ENCODE measurements around the gene COPZ2. TPM values are rescaled to one million over a fixed set of nuclear protein-coding genes. Genes with fewer than 3 reads are reported as not detected.
"Not testable (repeated sequence)": the region's sequence is repeated elsewhere in the genome, so short reads cannot be mapped to it uniquely, and the experiment has no call there.

The COPZ2 gene
- total RNA-seq, 2 experiments from 2014 or later = 3.6 to 4.1 TPM

DNA sequence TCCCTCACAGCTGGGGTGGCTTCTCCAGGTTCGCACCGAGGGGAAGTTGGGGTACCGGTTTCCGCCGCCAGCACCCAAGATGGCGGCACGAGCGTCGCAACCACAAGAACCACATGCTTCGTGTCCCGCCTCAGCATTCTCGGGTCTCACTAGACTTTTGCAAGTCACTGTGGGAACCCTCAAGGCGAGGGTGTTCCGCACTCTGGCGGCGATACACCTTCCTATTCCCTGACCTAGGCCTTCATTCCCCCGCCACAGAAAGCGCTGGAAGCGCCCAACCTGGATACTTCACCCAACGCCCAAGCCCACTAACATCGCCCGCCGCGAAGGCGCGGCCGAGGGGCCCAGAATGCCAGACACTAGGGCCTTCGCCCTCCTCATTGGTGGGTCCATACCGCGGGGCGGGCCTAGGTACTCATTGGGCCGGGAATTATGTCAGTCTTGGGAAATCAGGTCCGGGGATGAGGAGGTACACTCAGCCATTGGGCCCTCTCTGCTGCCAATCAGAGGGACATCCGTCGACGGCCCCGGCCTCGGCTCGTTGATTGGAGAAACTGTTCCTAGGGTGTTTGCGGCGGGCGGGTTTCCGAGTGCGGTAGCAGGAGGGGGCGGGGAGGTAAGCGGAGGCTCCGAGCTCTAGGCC lies 10.3 kb upstream of the COPZ2 start, which contains the start of gene NFE2L1:
Gene NFE2L1, plus strand, starts transcription at position 619 of the 643 bp plus-strand sequence. CDS start 2,760 bp downstream, outside the sequence.
- DNase-seq (peak; percentile 99), ATAC-seq (peak; percentile 97)
- ChIA-PET CTCF (interaction anchor here (0.5 to 5.3 kb wide), 16 partner anchors 8 to 1340 kb away, joined by 3 to 42 read pairs (median 4); partner anchors contain the start of genes CBX1, PNPO and SNX11), POLR2A (interaction anchor here (0.6 to 3.0 kb wide), 7 partner anchors 11 to 384 kb away, joined by 3 to 11 read pairs (median 4); no protein-coding TSS in a partner anchor)
- peak within 1 kb of the TSS; percentile 96 for H3K27ac Mint-ChIP-seq
- no peaks in the 10 kb centered on the region for H3K27me3 Mint-ChIP-seq
- intact Hi-C loops (cut with DNase I, micrococcal nuclease) = loop anchor here (1.0 to 2.0 kb wide), 11 partner anchors 11 to 1144 kb away; partner anchors contain the start of genes CBX1 (in 2 of the 2), SNX11 (in 2 of the 2), CDK5RAP3 (in 1 of the 2) and COPZ2 (in 1 of the 2)
- H3K4me1 Mint-ChIP-seq = peaks cover 45% of the 10 kb centered on the region
- peaks cover 38% of the 10 kb centered on the region for H3K36me3 Mint-ChIP-seq (ENCODE audit: low read depth)
- H3K4me3 Mint-ChIP-seq = peak within 1 kb of the TSS; percentile 88
- no peaks in the 10 kb centered on the region for H3K9me3 Mint-ChIP-seq (ENCODE audit: low read depth)

DNA sequence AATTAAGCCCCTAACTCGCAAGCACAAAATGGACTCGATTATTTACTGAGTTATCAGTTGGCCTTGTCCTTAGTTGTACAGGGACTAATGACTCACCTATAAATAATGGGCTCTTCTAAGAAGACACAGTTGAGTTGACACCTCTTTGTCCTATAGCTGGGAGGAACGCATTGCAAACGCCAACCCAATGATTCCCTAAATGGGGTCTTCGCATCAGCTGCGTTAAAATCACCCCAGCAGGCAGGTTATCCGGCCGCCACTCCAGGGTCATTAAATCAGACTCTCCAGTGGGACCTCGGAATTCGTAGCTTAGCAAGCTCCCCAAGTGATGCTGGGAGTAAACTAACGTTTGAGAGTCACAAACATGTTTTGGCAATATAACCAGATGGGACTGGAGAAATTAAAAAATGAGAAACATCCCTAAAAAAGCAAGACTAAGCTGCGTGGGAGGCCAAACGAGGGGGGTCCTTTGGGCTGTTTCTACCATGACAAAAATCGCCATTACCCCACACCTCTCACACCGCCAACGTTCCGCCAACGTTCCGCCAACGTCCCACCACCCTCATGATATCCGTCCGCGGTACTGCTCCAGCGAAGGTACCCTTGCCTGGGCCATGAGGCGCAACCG lies 9.6 kb upstream of the COPZ2 start:
- intact Hi-C loops (cut with DNase I, micrococcal nuclease) = loop anchor here in 1 of 2 experiments (1.0 kb wide), 1 partner anchor 10 kb away; the partner anchor contains the start of gene COPZ2
- CTCF ChIA-PET = interaction anchor here (0.6 to 5.3 kb wide), 12 partner anchors 8 to 1340 kb away, joined by 3 to 42 read pairs (median 6); partner anchors contain the start of genes CBX1, COPZ2, PNPO and SNX11
- no peak for DNase-seq

DNA sequence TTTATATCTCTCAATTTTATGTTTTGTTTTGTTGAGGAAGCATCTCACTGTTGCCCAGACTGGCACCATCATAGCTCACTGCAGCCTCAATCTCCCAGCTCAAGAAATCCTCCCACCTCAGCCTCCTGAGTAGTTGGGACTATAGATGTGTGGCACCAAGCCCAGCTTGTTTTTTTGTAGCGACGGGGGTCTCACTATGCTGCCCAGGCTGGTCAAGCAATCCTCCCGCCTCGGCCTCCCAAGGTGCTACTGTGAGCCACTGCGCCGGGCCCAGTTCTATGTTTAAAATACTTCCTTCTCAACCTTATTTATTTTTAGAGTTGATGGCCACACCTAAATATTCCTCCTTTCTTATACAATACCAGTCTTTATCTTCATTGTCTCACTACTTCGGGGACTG lies 8.7 kb upstream of the COPZ2 start:
- DNase-seq (no peak), ATAC-seq (no peak)
- peaks cover 30% of the 10 kb centered on the region for H3K4me1 Mint-ChIP-seq
- no peaks in the 10 kb centered on the region for H3K27me3 Mint-ChIP-seq
- no peaks in the 10 kb centered on the region for H3K9me3 Mint-ChIP-seq (ENCODE audit: low read depth)
- POLR2A ChIA-PET = interaction anchor here (0.6 kb wide), 1 partner anchor 605 kb away, joined by 6 read pairs; no protein-coding TSS in a partner anchor
- CTCF ChIA-PET = interaction anchor here (1.0 to 5.3 kb wide), 4 partner anchors 8 to 100 kb away, joined by 3 to 42 read pairs (median 20); partner anchors contain the start of gene COPZ2
- H3K36me3 Mint-ChIP-seq (ENCODE audit: low read depth) = peaks cover 24% of the 10 kb centered on the region
- H3K27ac Mint-ChIP-seq = peak overlapping the region; percentile 96
- intact Hi-C loops (cut with DNase I, micrococcal nuclease) = no loop called here
- peak overlapping the region; percentile 88 for H3K4me3 Mint-ChIP-seq

More for the DNA sequence above, 9.6 kb upstream of the COPZ2 start:
- Mint-ChIP-seq H3K27ac (peak overlapping the region; percentile 96), H3K9me3 (ENCODE audit: low read depth) (no peaks in the 10 kb centered on the region), H3K4me1 (peaks cover 39% of the 10 kb centered on the region), H3K36me3 (ENCODE audit: low read depth) (peaks cover 33% of the 10 kb centered on the region), H3K4me3 (peak overlapping the region; percentile 88), H3K27me3 (no peaks in the 10 kb centered on the region)
- ATAC-seq = no peak
- POLR2A ChIA-PET = interaction anchor here (0.6 to 3.0 kb wide), 5 partner anchors 9 to 385 kb away, joined by 3 to 11 read pairs (median 4); no protein-coding TSS in a partner anchor

DNA sequence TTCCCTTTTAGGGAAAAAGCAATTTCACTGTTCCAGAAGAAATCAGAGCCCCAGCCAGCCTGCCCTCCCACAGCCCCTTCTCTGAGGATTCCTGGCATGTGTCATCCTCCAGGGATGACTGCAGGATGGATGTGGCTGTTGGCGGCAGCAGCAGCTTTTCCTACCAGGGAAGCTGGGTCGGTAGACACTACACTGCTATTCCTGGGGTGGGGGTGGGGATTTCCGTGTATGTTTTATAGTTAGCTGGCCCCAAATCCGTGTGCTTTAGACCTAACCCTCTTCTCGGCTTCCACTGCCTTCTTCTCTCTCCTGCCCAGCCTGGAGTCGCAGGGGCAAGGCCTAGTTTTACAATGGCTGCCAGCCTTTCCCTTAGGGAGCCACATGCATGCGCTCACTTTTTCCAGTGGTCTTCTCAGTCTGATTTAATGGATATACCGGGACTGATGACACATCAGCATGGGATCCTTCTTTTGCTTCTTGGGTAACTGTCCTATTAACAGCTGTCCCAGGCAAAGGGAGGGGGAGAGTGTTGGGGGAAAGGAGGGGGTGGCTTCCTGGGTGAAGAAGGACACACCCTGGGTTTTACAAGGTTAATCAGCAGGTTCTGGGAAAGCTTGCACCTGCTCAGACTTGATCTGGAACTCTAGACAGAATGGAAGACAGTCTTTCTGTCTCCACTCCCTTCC lies 7.9 kb upstream of the COPZ2 start:
- peak overlapping the region; percentile 88 for H3K4me3 Mint-ChIP-seq

DNA sequence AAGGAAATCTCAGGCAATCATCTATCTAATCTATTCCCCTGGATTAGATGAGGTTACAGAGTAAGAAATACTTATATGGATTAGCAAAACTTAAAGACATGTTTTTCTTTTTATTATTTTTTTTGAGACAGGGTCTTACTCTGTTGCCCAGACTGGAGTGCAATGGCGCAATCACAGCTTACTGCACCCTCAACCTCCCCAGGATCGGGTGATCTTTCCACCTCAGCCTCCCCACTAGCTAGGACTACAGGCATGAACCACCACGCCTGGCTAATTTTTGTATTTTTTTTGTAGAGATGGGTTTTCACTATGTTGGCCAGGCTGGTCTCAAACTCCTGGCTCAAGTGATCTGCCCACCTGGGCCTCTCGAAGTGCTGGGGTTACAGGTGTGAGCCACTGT lies 7.3 kb upstream of the COPZ2 start:
- H3K4me1 Mint-ChIP-seq = peaks cover 16% of the 10 kb centered on the region
- no peaks in the 10 kb centered on the region for H3K9me3 Mint-ChIP-seq (ENCODE audit: low read depth)
- ChIA-PET CTCF (interaction anchor here (0.6 to 4.5 kb wide), 6 partner anchors 9 to 386 kb away, joined by 3 to 37 read pairs (median 4); no protein-coding TSS in a partner anchor), POLR2A (no interaction called here)
- peaks cover 11% of the 10 kb centered on the region for H3K36me3 Mint-ChIP-seq (ENCODE audit: low read depth)
- H3K27ac Mint-ChIP-seq = no peak overlapping the region
- intact Hi-C loops (cut with DNase I, micrococcal nuclease) = no loop called here
- no peak for DNase-seq
- ATAC-seq = no peak
- H3K4me3 Mint-ChIP-seq = no peak overlapping the region
- H3K27me3 Mint-ChIP-seq = no peaks in the 10 kb centered on the region

More for the DNA sequence above, 7.9 kb upstream of the COPZ2 start:
- H3K27me3 Mint-ChIP-seq = no peaks in the 10 kb centered on the region
- ATAC-seq (no peak), DNase-seq (no peak)
- peaks cover 16% of the 10 kb centered on the region for H3K36me3 Mint-ChIP-seq (ENCODE audit: low read depth)
- CTCF ChIA-PET = interaction anchor here (1.0 to 5.3 kb wide), 3 partner anchors 19 to 99 kb away, joined by 3 to 42 read pairs (median 37); no protein-coding TSS in a partner anchor
- intact Hi-C loops (cut with DNase I, micrococcal nuclease) = no loop called here
- POLR2A ChIA-PET = interaction anchor here (0.6 kb wide), 1 partner anchor 606 kb away, joined by 6 read pairs; no protein-coding TSS in a partner anchor
- H3K9me3 Mint-ChIP-seq (ENCODE audit: low read depth) = no peaks in the 10 kb centered on the region
- H3K27ac Mint-ChIP-seq = no peak overlapping the region
- peaks cover 22% of the 10 kb centered on the region for H3K4me1 Mint-ChIP-seq

DNA sequence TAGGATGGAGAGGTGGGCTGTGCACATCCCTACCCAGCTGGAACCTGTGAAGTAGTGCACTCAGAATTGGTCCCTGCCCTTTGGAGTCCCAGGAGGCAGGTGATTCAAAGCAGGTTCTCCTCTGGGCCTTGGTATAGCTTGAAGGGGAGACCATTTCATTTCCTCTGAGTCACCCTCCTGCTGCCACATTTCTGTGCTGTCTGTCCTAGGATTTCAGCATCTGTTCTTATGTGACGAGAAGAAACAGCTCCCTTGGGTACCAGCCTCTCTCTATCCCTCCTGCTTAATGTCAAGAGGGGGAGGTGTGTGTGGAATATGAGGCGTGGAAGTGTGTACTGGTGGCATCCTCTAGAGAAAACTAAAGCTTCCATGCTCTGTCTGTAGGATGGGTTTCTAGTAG lies 5.6 kb upstream of the COPZ2 start:
- CTCF ChIA-PET = interaction anchor here (0.6 to 4.5 kb wide), 7 partner anchors 12 to 180 kb away, joined by 3 to 37 read pairs (median 4); no protein-coding TSS in a partner anchor
- Mint-ChIP-seq H3K27ac (no peak overlapping the region), H3K36me3 (ENCODE audit: low read depth) (no peaks in the 10 kb centered on the region), H3K9me3 (ENCODE audit: low read depth) (no peaks in the 10 kb centered on the region), H3K27me3 (peaks cover 8% of the 10 kb centered on the region), H3K4me1 (peaks cover 13% of the 10 kb centered on the region), H3K4me3 (no peak overlapping the region)
- POLR2A ChIA-PET = interaction anchor here (0.6 to 1.0 kb wide), 2 partner anchors 9 to 99 kb away, joined by 3 to 6 read pairs; no protein-coding TSS in a partner anchor
- intact Hi-C loops (cut with DNase I, micrococcal nuclease) = no loop called here
- ATAC-seq (no peak), DNase-seq (no peak)

DNA sequence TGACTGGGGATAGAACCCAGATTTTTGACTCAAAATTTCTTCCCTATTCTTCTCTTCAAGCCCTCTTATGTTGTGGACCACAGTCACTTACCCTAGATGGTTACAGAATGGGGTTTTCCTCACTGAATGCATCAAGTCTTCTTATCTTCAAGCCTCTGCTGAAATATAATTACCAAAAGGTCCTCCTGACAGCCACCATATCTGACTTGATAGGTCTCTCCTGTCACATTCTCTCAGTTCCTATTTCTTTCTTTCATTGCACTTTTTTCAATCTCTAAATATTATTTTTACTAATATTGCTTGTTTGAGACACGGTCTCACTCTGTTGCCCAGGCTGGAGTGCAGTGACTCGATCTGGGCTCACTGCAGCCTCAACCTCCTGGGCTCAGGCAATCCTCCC lies 1.1 kb upstream of the COPZ2 start:
- Mint-ChIP-seq H3K9me3 (ENCODE audit: low read depth) (no peaks in the 10 kb centered on the region), H3K4me1 (peaks cover 9% of the 10 kb centered on the region), H3K4me3 (no peak overlapping the region), H3K27ac (no peak overlapping the region), H3K36me3 (ENCODE audit: low read depth) (no peaks in the 10 kb centered on the region), H3K27me3 (peaks cover 22% of the 10 kb centered on the region)
- no peak for ATAC-seq
- CTCF ChIA-PET = interaction anchor here (1.2 to 1.7 kb wide), 2 partner anchors 8 to 10 kb away, joined by 4 to 8 read pairs; no protein-coding TSS in a partner anchor
- no peak for DNase-seq
- intact Hi-C loops (cut with DNase I, micrococcal nuclease) = no loop called here
- POLR2A ChIA-PET = no interaction called here

DNA sequence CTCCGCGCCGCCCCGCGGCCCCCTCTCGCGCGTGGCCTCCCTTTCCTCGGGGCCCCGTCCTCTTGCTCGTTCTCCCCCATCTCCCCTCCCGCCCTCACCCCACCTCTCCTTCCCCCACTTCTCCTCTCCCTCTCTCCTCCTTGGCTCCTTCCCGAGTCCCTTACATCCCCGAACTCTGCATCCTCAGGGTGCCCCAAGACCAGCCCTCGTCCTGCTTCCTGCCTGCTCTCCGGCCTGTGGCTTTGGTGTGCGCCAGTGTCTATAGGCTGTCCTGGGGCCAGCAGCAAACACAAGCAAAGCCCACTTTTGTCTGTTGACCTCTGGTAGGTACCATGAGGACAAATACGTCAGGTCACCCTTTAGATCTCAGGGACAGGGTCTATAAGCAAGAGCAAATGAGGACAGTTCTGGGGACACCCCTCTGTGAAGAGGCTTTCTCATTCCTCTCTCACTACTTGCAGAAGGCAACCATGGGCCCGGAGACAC lies 284 bp upstream of the COPZ2 start:
- Mint-ChIP-seq H3K4me3 (peak overlapping the region; percentile 68), H3K36me3 (ENCODE audit: low read depth) (no peaks in the 10 kb centered on the region), H3K27ac (peak overlapping the region; percentile 67), H3K4me1 (peaks cover 9% of the 10 kb centered on the region), H3K27me3 (peaks cover 28% of the 10 kb centered on the region), H3K9me3 (ENCODE audit: low read depth) (no peaks in the 10 kb centered on the region)
- ATAC-seq (no peak), DNase-seq (no peak)
- intact Hi-C loops (cut with DNase I, micrococcal nuclease) = loop anchor here in 1 of 2 experiments (1.0 kb wide), 1 partner anchor 9 kb away; no protein-coding TSS in a partner anchor
- ChIA-PET CTCF (interaction anchor here (0.6 to 4.8 kb wide), 4 partner anchors 9 to 78 kb away, joined by 3 to 47 read pairs (median 6); no protein-coding TSS in a partner anchor), POLR2A (no interaction called here)

DNA sequence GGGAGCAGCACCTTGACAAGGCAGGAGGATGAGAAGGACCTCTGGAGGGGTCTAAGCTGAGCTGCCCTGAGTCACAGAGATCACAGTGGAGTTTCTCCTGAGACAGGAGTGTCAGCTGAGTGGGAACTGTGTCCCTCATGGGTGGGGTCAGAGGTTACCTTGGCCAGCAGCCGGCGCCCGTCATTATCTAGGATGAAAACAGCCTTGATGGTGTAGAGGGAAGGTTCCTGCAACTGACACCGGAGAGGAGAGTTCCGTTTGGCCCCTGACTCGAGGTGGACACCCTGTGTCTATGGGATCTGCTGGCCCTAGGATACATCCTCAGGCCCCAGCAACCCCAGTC lies 933 bp downstream of the COPZ2 start:
- Mint-ChIP-seq H3K27ac (no peak overlapping the region), H3K4me1 (peaks cover 9% of the 10 kb centered on the region), H3K4me3 (peak overlapping the region; percentile 72), H3K27me3 (peaks cover 33% of the 10 kb centered on the region), H3K9me3 (ENCODE audit: low read depth) (no peaks in the 10 kb centered on the region), H3K36me3 (ENCODE audit: low read depth) (no peaks in the 10 kb centered on the region)
- DNase-seq (no peak), ATAC-seq (no peak)
- ChIA-PET POLR2A (interaction anchor here (1.2 kb wide), 1 partner anchor 10 kb away, joined by 4 read pairs; no protein-coding TSS in a partner anchor), CTCF (interaction anchor here (0.6 to 4.8 kb wide), 16 partner anchors 8 to 556 kb away, joined by 3 to 47 read pairs (median 4); partner anchors contain the start of genes CDK5RAP3, NFE2L1 and SNX11)
- intact Hi-C loops (cut with DNase I, micrococcal nuclease) = loop anchor here in 1 of 2 experiments (1.0 kb wide), 1 partner anchor 11 kb away; no protein-coding TSS in a partner anchor

DNA sequence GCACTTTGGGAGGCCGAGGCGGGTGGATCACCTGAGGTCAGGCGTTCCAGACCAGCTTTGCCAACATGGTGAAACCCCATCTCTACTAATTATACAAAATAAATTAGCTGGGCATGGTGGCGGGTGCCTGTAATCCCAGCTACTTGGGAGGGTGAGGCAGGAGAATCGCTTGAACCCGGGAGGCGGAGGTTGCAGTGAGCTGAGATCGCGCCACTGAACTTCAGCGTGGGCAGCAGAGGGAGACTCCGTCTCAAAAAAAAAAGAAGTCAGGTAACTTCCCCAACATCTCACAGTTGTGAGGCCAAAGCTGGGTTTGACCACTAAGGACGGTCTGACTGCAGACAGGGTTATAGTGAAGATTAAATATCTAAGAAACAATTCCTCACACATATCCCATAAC lies 2.9 kb downstream of the COPZ2 start:
- H3K36me3 Mint-ChIP-seq (ENCODE audit: low read depth); H3K9me3 Mint-ChIP-seq (ENCODE audit: low read depth); ATAC-seq; intact Hi-C loops (cut with DNase I, micrococcal nuclease); H3K27ac Mint-ChIP-seq; H3K4me1 Mint-ChIP-seq; DNase-seq; H3K4me3 Mint-ChIP-seq: not testable (repeated sequence)
- ChIA-PET CTCF (interaction anchor here (0.6 to 4.8 kb wide), 6 partner anchors 8 to 821 kb away, joined by 3 to 47 read pairs (median 6); partner anchors contain the start of gene NFE2L1), POLR2A (interaction anchor here (0.6 kb wide), 1 partner anchor 56 kb away, joined by 3 read pairs; no protein-coding TSS in a partner anchor)
- peaks cover 38% of the 10 kb centered on the region for H3K27me3 Mint-ChIP-seq

Measured in activated CD4-positive, alpha-beta T cell treated with anti-CD3 and anti-CD28 coated beads for 36 hours (primary cell).